Endothelial cell of umbilical vein (primary cell): Measurements from ENCODE around the gene CLCN5. TPM values are rescaled to one million over a fixed set of nuclear protein-coding genes. Genes with fewer than 3 reads are reported as not detected.

Experiments used
- BruUV-seq: library from RNA; stranded (reverse); fragments of 400-500 nt; replicated peaks from 2 replicates; lab custom pipeline; 2021; lab: Mats Ljungman, UMichigan
- CTCF ChIA-PET: fragments of 300-600, 350-600 bp; sonication (Branson Sonifier 250); formaldehyde crosslinking; loops from one replicate; lab custom pipeline; 2021; ENCODE audit warnings: antibody characterized with exemption, inconsistent platforms; lab: Charles Lee
- POLR2A ChIA-PET: fragments of 300-600, 350-600 bp; sonication (Branson Sonifier 250); formaldehyde crosslinking; loops from one replicate; lab custom pipeline; 2021; ENCODE audit warnings: antibody characterized with exemption, inconsistent platforms; lab: Charles Lee
- DNase-seq: peaks from one replicate; pipeline ENCODE4 v3.0.0-alpha.2; 2011; ENCODE audit warnings: low read depth, low spot score
- FAIRE-seq: peaks from 2 replicates; lab custom pipeline; 2011; peaks lifted over from hg19 to GRCh38; lab: Jason Lieb, UNC
- H2AFZ ChIP-seq: 2 replicates; pipeline ENCODE4 v1.6.0; 2012; ENCODE audit warnings: low read depth, low read length, control low read depth, inconsistent platforms
- H3K27ac ChIP-seq: 2 replicates; pipeline ENCODE4 v1.5.1; 2011; ENCODE audit warnings: low read depth, mild to moderate bottlenecking, control low read depth, low read length, moderate library complexity; ENCODE audit not compliant: insufficient read depth
- H3K27me3 ChIP-seq, 2 experiments: 2 replicates each; pipeline versions ENCODE4 v1.6.0 to v1.6.1; 2011; ENCODE audit warnings: low read length in 2 of 2, mixed read lengths in 1 of 2; ENCODE audit not compliant: control insufficient read depth in 2 of 2, insufficient read depth in 2 of 2
- H3K36me3 ChIP-seq, 2 experiments: 2 replicates in 1 of 2; 3 replicates in 1 of 2; pipeline ENCODE4 v1.5.1; 2011; ENCODE audit warnings: low read length in 2 of 2, mild to moderate bottlenecking in 1 of 2, moderate library complexity in 1 of 2; ENCODE audit not compliant: control insufficient read depth in 2 of 2, insufficient read depth in 2 of 2; ENCODE audit errors: extremely low read depth in 1 of 2
- H3K4me1 ChIP-seq: 3 replicates; pipeline ENCODE4 v1.5.1; 2011; ENCODE audit warnings: mild to moderate bottlenecking, low read length; ENCODE audit not compliant: control insufficient read depth, insufficient read depth; ENCODE audit errors: extremely low read depth
- H3K4me2 ChIP-seq: 2 replicates; pipeline ENCODE4 v1.6.1; 2011; ENCODE audit warnings: low read length, control low read depth, mixed read lengths; ENCODE audit not compliant: insufficient read depth
- H3K4me3 ChIP-seq, 3 experiments: fragments of 200-600 bp in 1 of 3; sonication (generic), shearing (Covaris generic) in 1 of 3; replicated peaks in 1 of 3; 2 replicates each; pipeline ENCODE4 v1.5.1; 2011 to 2016; ENCODE audit warnings: control low read depth in 3 of 3, low read length in 3 of 3, mild to moderate bottlenecking in 2 of 3, inconsistent platforms in 1 of 3, low read depth in 1 of 3, moderate library complexity in 1 of 3; ENCODE audit not compliant: insufficient read depth in 1 of 3
- H3K79me2 ChIP-seq: 2 replicates; pipeline ENCODE4 v1.6.0; 2012; ENCODE audit warnings: low read length, inconsistent platforms; ENCODE audit not compliant: control insufficient read depth, insufficient read depth
- H3K9ac ChIP-seq: replicated peaks from 2 replicates; pipeline ENCODE3; 2011; ENCODE audit warnings: low read length, control low read depth; ENCODE audit not compliant: insufficient read depth; ENCODE audit errors: extremely low read depth
- H3K9me1 ChIP-seq: replicated peaks from 3 replicates; pipeline ENCODE4 v1.6.0; 2011; ENCODE audit warnings: mild to moderate bottlenecking, low read length; ENCODE audit not compliant: control insufficient read depth, insufficient read depth; ENCODE audit errors: extremely low read depth
- H3K9me3 ChIP-seq: replicated peaks from 2 replicates; pipeline ENCODE4 v1.5.1; 2012; ENCODE audit warnings: low read length, inconsistent platforms; ENCODE audit not compliant: control insufficient read depth, insufficient read depth
- H4K20me1 ChIP-seq: replicated peaks from 2 replicates; pipeline ENCODE3; 2011; ENCODE audit warnings: mild to moderate bottlenecking, low read length; ENCODE audit not compliant: control insufficient read depth, insufficient read depth; ENCODE audit errors: extremely low read depth
- EZH2 ChIP-seq: IDR thresholded peaks from 2 replicates; pipeline ENCODE4 v1.6.1; 2012; ENCODE audit warnings: borderline replicate concordance, low read depth, mild to moderate bottlenecking, moderate library complexity, low read length, inconsistent platforms; ENCODE audit not compliant: severe bottlenecking
- FOS ChIP-seq: IDR thresholded peaks from 2 replicates; pipeline ENCODE4 v1.6.1; 2011; ENCODE audit warnings: mild to moderate bottlenecking, low read length, moderate library complexity, borderline replicate concordance; ENCODE audit not compliant: insufficient read depth
- GATA2 ChIP-seq: IDR thresholded peaks from 2 replicates; pipeline ENCODE4 v1.7.0; 2011; ENCODE audit warnings: low read depth, mild to moderate bottlenecking, moderate library complexity, mixed read lengths, low read length; ENCODE audit not compliant: insufficient read length, insufficient read depth
- JUN ChIP-seq: IDR thresholded peaks from 2 replicates; pipeline ENCODE4 v1.6.1; 2011; ENCODE audit warnings: borderline replicate concordance, low read depth; ENCODE audit not compliant: insufficient read length, insufficient read depth
- MYC ChIP-seq: IDR thresholded peaks from one replicate; pipeline ENCODE4 v1.6.1; 2011; ENCODE audit warnings: mild to moderate bottlenecking, low read depth, low read length
- POLR2A ChIP-seq: IDR thresholded peaks from 2 replicates; pipeline ENCODE4 v1.6.1; 2012; ENCODE audit warnings: low read depth, mild to moderate bottlenecking, control low read depth, low read length
- POLR2AphosphoS5 ChIP-seq: IDR thresholded peaks from 2 replicates; pipeline ENCODE4 v1.6.1; 2012; ENCODE audit warnings: low read depth, mild to moderate bottlenecking, control low read depth, low read length, moderate library complexity; ENCODE audit not compliant: insufficient read depth
- dilution Hi-C: fragments of 300-500 bp; cut with MboI; formaldehyde crosslinking; loops from one replicate; pipeline ENCODE4 v1.15.0; 2019; ENCODE audit warnings: low sequenced_read_pairs; ENCODE audit not compliant: extremely low pct_ligation_motif_present
- intact Hi-C: fragments of 100-400 bp; cut with micrococcal nuclease; formaldehyde crosslinking; loops from one replicate; pipeline ENCODE4 v1.10.0; 2022
- polyA plus RNA-seq, 4 experiments: library from polyadenylated mRNA; depleted of rRNA in 3 of 4; stranded (reverse) in 3 of 4; unstranded in 1 of 4; fragments of >200 nt; gene quantifications; 2 replicates each; pipeline versions ENCODE4 v1.2.1 to v1.2.3, GENCODE V29; 2011 to 2012; ENCODE audit warnings: missing spikeins in 1 of 4
- total RNA-seq: library from RNA; stranded (reverse); gene quantifications from 2 replicates; pipeline ENCODE4 v1.2.3, GENCODE V29; 2021
- TF ChIP-seq, protein P1 (sequence below), 2 donors: IDR thresholded peaks; 1 replicate in 1 of 2; 2 replicates in 1 of 2; pipeline ENCODE4 v1.5.1; 2011; ENCODE audit warnings: low read length in 2 of 2, mild to moderate bottlenecking in 2 of 2, moderate library complexity in 2 of 2, control low read depth in 1 of 2, inconsistent platforms in 1 of 2, low read depth in 1 of 2; ENCODE audit not compliant: insufficient read depth in 1 of 2; ENCODE audit errors: extremely low read depth in 1 of 2
- TF ChIP-seq, protein P2 (sequence below): IDR thresholded peaks from 2 replicates; pipeline ENCODE4 v1.6.1; 2011; ENCODE audit not compliant: insufficient read depth, insufficient read length

The CLCN5 gene
- total and polyA plus RNA-seq, 2 donors (not counting 3 experiments of a cell fraction or from before 2014, with no cell fraction given), result 3.1 to 12.9 TPM

DNA sequence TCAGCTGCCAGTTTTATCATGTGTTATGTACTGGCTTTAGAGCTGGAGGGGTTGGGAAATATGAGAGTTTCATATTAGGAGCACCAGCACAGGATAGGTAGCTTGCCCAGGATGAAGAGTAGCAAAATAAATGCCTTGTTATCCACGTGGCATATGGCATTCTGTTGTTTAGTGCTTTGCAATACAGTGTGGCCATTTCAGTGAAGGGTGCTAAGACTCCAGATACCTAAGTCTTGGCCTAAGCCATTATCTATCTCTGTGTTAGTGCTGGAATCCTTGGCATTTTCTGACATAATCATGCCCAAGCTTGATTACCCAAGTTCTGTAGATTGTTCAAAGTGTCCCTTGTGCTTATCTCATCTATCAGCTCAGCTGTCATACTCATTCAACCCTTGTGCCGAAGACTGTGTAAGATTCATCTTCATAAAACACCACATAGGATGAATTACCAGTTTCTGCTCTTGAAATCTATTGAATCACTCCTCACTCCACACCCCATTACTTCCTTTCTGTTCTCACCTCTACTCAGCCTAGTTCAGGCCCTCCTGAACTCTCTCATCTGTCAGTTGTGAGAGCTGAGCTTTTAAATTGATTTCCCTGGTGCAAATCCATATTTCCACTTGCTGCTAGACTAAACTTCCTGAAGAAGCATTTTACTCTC is 73.5 kb downstream of the CLCN5 start:
- DNase-seq, result no peak
- Histone ChIP-seq H3K79me2 (no peaks in the 10 kb centered on the region), H3K27me3 (no peaks in the 10 kb centered on the region), H3K4me3 (no peak overlapping the region), H3K27ac (no peak overlapping the region), H3K4me1 (no peaks in the 10 kb centered on the region), H3K9me3 (no peaks in the 10 kb centered on the region), H3K9ac (no peak overlapping the region), H2AFZ (no peak overlapping the region), H3K4me2 (no peak overlapping the region), H4K20me1 (no peaks in the 10 kb centered on the region), H3K9me1 (no peaks in the 10 kb centered on the region), H3K36me3 (no peaks in the 10 kb centered on the region)
- CTCF ChIA-PET, result no interaction called here
- POLR2A ChIA-PET, result no interaction called here
- BruUV-seq, result no TSS peak
- no peak for FAIRE-seq
- TF ChIP-seq EZH2 (no peak), POLR2A (no peak), JUN (no peak), MYC (no peak), FOS (no peak), POLR2AphosphoS5 (no peak), GATA2 (no peak)
- TF ChIP-seq, protein P1, sequence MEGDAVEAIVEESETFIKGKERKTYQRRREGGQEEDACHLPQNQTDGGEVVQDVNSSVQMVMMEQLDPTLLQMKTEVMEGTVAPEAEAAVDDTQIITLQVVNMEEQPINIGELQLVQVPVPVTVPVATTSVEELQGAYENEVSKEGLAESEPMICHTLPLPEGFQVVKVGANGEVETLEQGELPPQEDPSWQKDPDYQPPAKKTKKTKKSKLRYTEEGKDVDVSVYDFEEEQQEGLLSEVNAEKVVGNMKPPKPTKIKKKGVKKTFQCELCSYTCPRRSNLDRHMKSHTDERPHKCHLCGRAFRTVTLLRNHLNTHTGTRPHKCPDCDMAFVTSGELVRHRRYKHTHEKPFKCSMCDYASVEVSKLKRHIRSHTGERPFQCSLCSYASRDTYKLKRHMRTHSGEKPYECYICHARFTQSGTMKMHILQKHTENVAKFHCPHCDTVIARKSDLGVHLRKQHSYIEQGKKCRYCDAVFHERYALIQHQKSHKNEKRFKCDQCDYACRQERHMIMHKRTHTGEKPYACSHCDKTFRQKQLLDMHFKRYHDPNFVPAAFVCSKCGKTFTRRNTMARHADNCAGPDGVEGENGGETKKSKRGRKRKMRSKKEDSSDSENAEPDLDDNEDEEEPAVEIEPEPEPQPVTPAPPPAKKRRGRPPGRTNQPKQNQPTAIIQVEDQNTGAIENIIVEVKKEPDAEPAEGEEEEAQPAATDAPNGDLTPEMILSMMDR (IDR thresholded peaks at IDR 0.05; ENCODE audit: extremely low read depth in 1 of 2, insufficient read depth in 1 of 2, low read depth in 1 of 2, low read length in 2 of 2), result no peak
- TF ChIP-seq, protein P2, sequence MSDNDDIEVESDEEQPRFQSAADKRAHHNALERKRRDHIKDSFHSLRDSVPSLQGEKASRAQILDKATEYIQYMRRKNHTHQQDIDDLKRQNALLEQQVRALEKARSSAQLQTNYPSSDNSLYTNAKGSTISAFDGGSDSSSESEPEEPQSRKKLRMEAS, result no peak
- dilution Hi-C loops, result no loop called here
- intact Hi-C loops, result no loop called here
